Sigmoid colon (tissue), 7 donors: ENCODE results near the gene TMCO1. TPM values are rescaled to one million over a fixed set of nuclear protein-coding genes. Genes with fewer than 3 reads are reported as not detected.
"Not testable (repeated sequence)": the region's sequence is repeated elsewhere in the genome, so short reads cannot be mapped to it uniquely, and the experiment has no call there.

Experiments used
- DNase-seq: peaks from one replicate; pipeline ENCODE4 v3.0.0-alpha.2; 2019
- H3K27ac ChIP-seq, 4 donors: fragments of 200-600 bp; sonication (generic); one replicate each; pipeline ENCODE4 v1.5.1; 2016 to 2019; ENCODE audit warnings: mild to moderate bottlenecking in 1 of 4
- H3K27me3 ChIP-seq, 3 donors: fragments of 200-600 bp; sonication (generic); one replicate each; pipeline ENCODE4 v1.5.1; 2019; ENCODE audit warnings: mild to moderate bottlenecking in 1 of 3
- H3K36me3 ChIP-seq, 4 donors: fragments of 200-600 bp; sonication (generic); one replicate each; pipeline ENCODE4 v1.5.1; 2016 to 2019
- H3K4me1 ChIP-seq, 4 donors: fragments of 200-600 bp; sonication (generic); one replicate each; pipeline ENCODE4 v1.5.1; 2017 to 2019
- H3K4me3 ChIP-seq, 4 donors: fragments of 200-600 bp; sonication (generic); one replicate each; pipeline ENCODE4 v1.5.1; 2017 to 2019; ENCODE audit warnings: mild to moderate bottlenecking in 2 of 4, moderate library complexity in 1 of 4
- H3K9me3 ChIP-seq, 4 donors: fragments of 200-600 bp in 3 of 4; sonication (generic) in 3 of 4; one replicate each; pipeline versions ENCODE4 v1.5.1 to v1.6.1; 2013 to 2019
- EP300 ChIP-seq, 4 donors: sonication (generic); formaldehyde crosslinking; IDR thresholded peaks; one replicate each; pipeline ENCODE4 v1.6.1; 2017; ENCODE audit warnings: antibody characterized with exemption in 4 of 4
- POLR2A ChIP-seq, 2 donors: fragments of 450-650 bp; IDR thresholded peaks; one replicate each; pipeline ENCODE4 v1.6.1; 2016; ENCODE audit warnings: antibody characterized with exemption in 2 of 2, mild to moderate bottlenecking in 2 of 2, moderate library complexity in 2 of 2
- POLR2AphosphoS5 ChIP-seq, 4 donors: sonication (generic); formaldehyde crosslinking; IDR thresholded peaks; one replicate each; pipeline ENCODE4 v1.6.1; 2017; ENCODE audit warnings: antibody characterized with exemption in 4 of 4
- WGBS, 2 donors: extraction: QIAGEN DNeasy Blood & Tissue Kit; methylation state at CpG; one replicate each; pipeline ENCODE4 v1.1.7; 2013; 5-methylcytosine and 5-hydroxymethylcytosine counted together
- intact Hi-C: fragments of 100-400 bp; cut with DNase I; formaldehyde crosslinking; loops from one replicate; pipeline ENCODE4 v1.15.1; 2023
- polyA plus RNA-seq, 3 donors: library from polyadenylated mRNA; stranded (reverse); fragments of 200-250 nt; gene quantifications; one replicate each; pipeline ENCODE4 v1.2.3, GENCODE V29; 2013
- total RNA-seq, 4 donors: library from RNA; depleted of rRNA; stranded (reverse); fragments of >200 nt; gene quantifications; one replicate each; pipeline ENCODE4 v1.1.0, GENCODE V29; 2016
- TF ChIP-seq, protein P1 (sequence below), 4 experiments: fragments of 450-650 bp in 3 of 4; fragments of 200-600 bp in 1 of 4; IDR thresholded peaks; one replicate each; pipeline ENCODE4 v1.5.1; 2016 to 2019; ENCODE audit warnings: antibody characterized with exemption in 4 of 4, mild to moderate bottlenecking in 3 of 4, moderate library complexity in 2 of 4
- donor health status: healthy with polysubstance abuse.
- donor health status: Bipolar disorder and iron deficiency.
- donor health status: healthy.

Gene TMCO1
- total and polyA plus RNA-seq, 7 donors: 36.7 to 116 (median 46.2) TPM

- no peaks in the 10 kb centered on the region for H3K36me3 ChIP-seq
- H3K4me3 ChIP-seq: no peak overlapping the region
- intact Hi-C loops: no loop called here
- H3K4me1 ChIP-seq: no peaks in the 10 kb centered on the region
- H3K9me3 ChIP-seq: no peaks in the 10 kb centered on the region
- H3K27me3 ChIP-seq: no peaks in the 10 kb centered on the region
- DNase-seq: no peak
- TF ChIP-seq, protein P1, sequence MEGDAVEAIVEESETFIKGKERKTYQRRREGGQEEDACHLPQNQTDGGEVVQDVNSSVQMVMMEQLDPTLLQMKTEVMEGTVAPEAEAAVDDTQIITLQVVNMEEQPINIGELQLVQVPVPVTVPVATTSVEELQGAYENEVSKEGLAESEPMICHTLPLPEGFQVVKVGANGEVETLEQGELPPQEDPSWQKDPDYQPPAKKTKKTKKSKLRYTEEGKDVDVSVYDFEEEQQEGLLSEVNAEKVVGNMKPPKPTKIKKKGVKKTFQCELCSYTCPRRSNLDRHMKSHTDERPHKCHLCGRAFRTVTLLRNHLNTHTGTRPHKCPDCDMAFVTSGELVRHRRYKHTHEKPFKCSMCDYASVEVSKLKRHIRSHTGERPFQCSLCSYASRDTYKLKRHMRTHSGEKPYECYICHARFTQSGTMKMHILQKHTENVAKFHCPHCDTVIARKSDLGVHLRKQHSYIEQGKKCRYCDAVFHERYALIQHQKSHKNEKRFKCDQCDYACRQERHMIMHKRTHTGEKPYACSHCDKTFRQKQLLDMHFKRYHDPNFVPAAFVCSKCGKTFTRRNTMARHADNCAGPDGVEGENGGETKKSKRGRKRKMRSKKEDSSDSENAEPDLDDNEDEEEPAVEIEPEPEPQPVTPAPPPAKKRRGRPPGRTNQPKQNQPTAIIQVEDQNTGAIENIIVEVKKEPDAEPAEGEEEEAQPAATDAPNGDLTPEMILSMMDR (IDR thresholded peaks at IDR 0.05): no peak
- TF ChIP-seq POLR2A (IDR thresholded peaks at IDR 0.05): no peak
- no peak for TF ChIP-seq EP300 (IDR thresholded peaks at IDR 0.05)
- H3K27ac ChIP-seq: no peak overlapping the region
- WGBS, 2 donors: 97% methylated on average over 1 of the region's 1 CpG
These were observed 19.1 kb upstream of the TMCO1 start for GRCh38 chr1:165787741-165788140.

DNA sequence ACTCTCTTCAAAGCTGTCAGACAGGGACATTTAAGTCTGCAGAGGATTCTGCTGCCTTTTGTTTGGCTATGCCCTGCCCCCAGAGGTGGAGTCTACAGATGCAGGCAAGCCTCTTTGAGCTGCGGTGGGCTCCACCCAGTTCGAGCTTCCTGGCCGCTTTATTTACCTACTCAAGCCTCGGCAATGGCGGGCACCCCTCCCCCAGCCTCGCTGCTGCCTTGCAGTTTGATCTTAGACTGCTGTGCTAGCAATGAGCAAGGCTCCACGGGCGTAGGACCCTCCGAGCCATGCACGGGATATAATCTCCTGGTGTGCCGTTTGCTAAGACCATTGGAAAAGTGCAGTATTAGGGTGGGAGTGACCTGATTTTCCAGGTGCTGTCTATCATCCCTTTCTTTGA is 14.9 kb upstream of the TMCO1 start:
- 91 to 92% methylated on average over 11 of the region's 11 CpGs for WGBS, 2 donors

GRCh38 chr1:165778197-165778596 is 9.5 kb upstream of the TMCO1 start:
- H3K27me3 ChIP-seq, DNase-seq, H3K27ac ChIP-seq, H3K36me3 ChIP-seq, H3K4me3 ChIP-seq, H3K9me3 ChIP-seq, H3K4me1 ChIP-seq, intact Hi-C loops: not testable (repeated sequence)
- WGBS, 2 donors: 25 to 67% methylated on average over 2 of the region's 3 CpGs

More for the DNA sequence above, 14.9 kb upstream of the TMCO1 start:
- H3K36me3 ChIP-seq, H3K4me3 ChIP-seq, intact Hi-C loops, H3K4me1 ChIP-seq, H3K9me3 ChIP-seq, H3K27me3 ChIP-seq, DNase-seq, H3K27ac ChIP-seq: not testable (repeated sequence)

GRCh38 chr1:165773324-165773965 is 4.8 kb upstream of the TMCO1 start:
- peaks cover 0 to 5% (median 0%) of the 10 kb centered on the region in 4 donors for H3K36me3 ChIP-seq
- intact Hi-C loops: no loop called here
- H3K4me3 ChIP-seq: no peak overlapping the region
- H3K4me1 ChIP-seq: peaks cover 0 to 16% (median 11%) of the 10 kb centered on the region in 4 donors
- DNase-seq: no peak
- no peak overlapping the region for H3K27ac ChIP-seq
- 86 to 90% methylated on average over 9 of the region's 9 CpGs for WGBS, 2 donors
- no peaks in the 10 kb centered on the region for H3K9me3 ChIP-seq
- no peaks in the 10 kb centered on the region for H3K27me3 ChIP-seq
- TF ChIP-seq POLR2AphosphoS5 (IDR thresholded peaks at IDR 0.05) (no peak), POLR2A (IDR thresholded peaks at IDR 0.05) (no peak), EP300 (IDR thresholded peaks at IDR 0.05) (no peak)
- TF ChIP-seq, protein P1 (IDR thresholded peaks at IDR 0.05): no peak

- Histone ChIP-seq H3K27me3 (no peaks in the 10 kb centered on the region), H3K4me1 (peaks cover 0 to 21% (median 16%) of the 10 kb centered on the region in 4 donors), H3K9me3 (no peaks in the 10 kb centered on the region), H3K36me3 (peaks cover 0 to 6% (median 0%) of the 10 kb centered on the region in 4 donors), H3K27ac (no peak overlapping the region), H3K4me3 (no peak overlapping the region)
- no peak for DNase-seq
- 94 to 96% methylated on average over 3 of the region's 3 CpGs for WGBS, 2 donors
- intact Hi-C loops: no loop called here
- TF ChIP-seq, protein P1 (IDR thresholded peaks at IDR 0.05): no peak
- TF ChIP-seq POLR2A (IDR thresholded peaks at IDR 0.05): no peak
- no peak for TF ChIP-seq EP300 (IDR thresholded peaks at IDR 0.05)
- no peak for TF ChIP-seq POLR2AphosphoS5 (IDR thresholded peaks at IDR 0.05)
These were observed 4.1 kb upstream of the TMCO1 start for GRCh38 chr1:165772739-165773138.

DNA sequence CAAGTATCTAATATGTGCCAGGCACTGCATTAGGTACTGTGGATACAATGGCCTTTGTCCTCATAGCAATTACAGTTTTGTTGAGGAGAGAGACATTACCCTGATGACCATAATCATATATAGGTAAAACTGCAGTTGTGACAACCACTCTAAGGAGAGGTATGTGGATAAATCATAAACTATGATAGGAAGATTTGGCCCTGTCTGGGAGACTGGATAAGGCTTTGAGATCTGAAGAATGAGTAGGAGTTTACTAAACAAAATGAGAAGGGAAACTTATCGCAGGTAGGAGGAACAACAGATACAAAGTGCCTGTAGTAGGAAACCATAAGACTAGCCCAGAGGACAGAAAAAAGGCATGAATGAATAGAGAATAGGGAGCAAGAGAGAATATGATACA is 4.4 kb downstream of the TMCO1 start:
- TF ChIP-seq POLR2AphosphoS5 (IDR thresholded peaks at IDR 0.05) (no peak), EP300 (IDR thresholded peaks at IDR 0.05) (no peak)
- H3K27me3 ChIP-seq: no peaks in the 10 kb centered on the region
- no peaks in the 10 kb centered on the region for H3K9me3 ChIP-seq
- WGBS, 2 donors: 98 to 99% methylated on average over 1 of the region's 1 CpG
- DNase-seq: no peak
- no peak overlapping the region for H3K27ac ChIP-seq
- H3K36me3 ChIP-seq: peaks cover 0 to 52% (median 9%) of the 10 kb centered on the region in 4 donors
- no peak overlapping the region for H3K4me3 ChIP-seq
- peaks cover 0 to 37% (median 15%) of the 10 kb centered on the region in 4 donors for H3K4me1 ChIP-seq
- intact Hi-C loops: loop anchor here (10.0 kb wide), 1 partner anchor 369 kb away; no protein-coding TSS in a partner anchor
